Measurements from ENCODE around the gene SLC5A8. TPM values are rescaled to one million over a fixed set of nuclear protein-coding genes. Genes with fewer than 3 reads are reported as not detected.
"Not testable (repeated sequence)": the region's sequence is repeated elsewhere in the genome, so short reads cannot be mapped to it uniquely, and the experiment has no call there.

The SLC5A8 gene
- total and polyA plus RNA-seq, 2 donors (not counting 1 experiment from before 2014, with no cell fraction given), result not detected

GRCh38 chr12:101166866-101167265 is 43.2 kb downstream of the SLC5A8 start:
- Mint-ChIP-seq H3K4me1 (no peaks in the 10 kb centered on the region), H3K27me3 (no peaks in the 10 kb centered on the region), H3K9me3 (ENCODE audit: insufficient read depth) (no peaks in the 10 kb centered on the region), H3K4me3 (no peak overlapping the region), H3K27ac (no peak overlapping the region)
- Histone ChIP-seq H3K27me3 (replicated peaks in 1 of 4; ENCODE audit: control extremely low read depth in 1 of 4, control insufficient read depth in 3 of 4, insufficient read depth in 4 of 4, low read length in 3 of 4) (no peaks in the 10 kb centered on the region), H3K9me3 (ENCODE audit: control extremely low read depth in 1 of 3, control insufficient read depth in 2 of 3, insufficient read depth in 1 of 3, low read length in 2 of 3) (no peaks in the 10 kb centered on the region), H3K4me3 (ENCODE audit: control extremely low read depth in 1 of 5, extremely low read depth in 1 of 5, insufficient read depth in 1 of 5, low read depth in 2 of 5, low read length in 4 of 5) (no peak overlapping the region), H3K27ac (ENCODE audit: low read length in 2 of 2) (no peak overlapping the region), H3K36me3 (replicated peaks in 1 of 2; ENCODE audit: control extremely low read depth in 1 of 2, control insufficient read depth in 1 of 2, extremely low read depth in 1 of 2, insufficient read depth in 2 of 2, low read length in 1 of 2) (no peaks in the 10 kb centered on the region), H4K20me1 (ENCODE audit: control insufficient read depth, insufficient read depth, low read length, poor library complexity, severe bottlenecking) (no peaks in the 10 kb centered on the region), H3K4me1 (ENCODE audit: control insufficient read depth in 2 of 2, insufficient read depth in 2 of 2, low read length in 2 of 2) (no peaks in the 10 kb centered on the region), H3K79me2 (ENCODE audit: control insufficient read depth, insufficient read depth, low read length) (no peaks in the 10 kb centered on the region), H2AFZ (ENCODE audit: insufficient read depth, low read depth, low read length, poor library complexity, severe bottlenecking) (no peak overlapping the region), H3K4me2 (replicated peaks; ENCODE audit: low read depth, low read length, poor library complexity, severe bottlenecking) (no peak overlapping the region), H3K9ac (ENCODE audit: low read length) (no peak overlapping the region)
- WGBS (ENCODE audit: insufficient coverage), result no CpG with 5 or more reads among the region's 5 CpGs
- no peak for DNase-seq
- intact Hi-C loops (cut with micrococcal nuclease), result no loop called here
- no peak for ATAC-seq (ENCODE audit: low read depth)
- TF ChIP-seq EZH2 (IDR thresholded peaks at IDR 0.05; ENCODE audit: borderline replicate concordance, insufficient read depth, low read depth, low read length, poor library complexity, severe bottlenecking), result no peak
- TF ChIP-seq CTCF (IDR thresholded peaks at IDR 0.05), result no peak
- ChIA-PET POLR2A (no interaction called here), CTCF (no interaction called here)

GRCh38 chr12:101165319-101165718 is 44.7 kb downstream of the SLC5A8 start:
- H3K27ac Mint-ChIP-seq, result no peak overlapping the region
- no peaks in the 10 kb centered on the region for H3K4me1 Mint-ChIP-seq
- Histone ChIP-seq H3K4me1 (ENCODE audit: control insufficient read depth in 2 of 2, insufficient read depth in 2 of 2, low read length in 2 of 2) (no peaks in the 10 kb centered on the region), H3K9ac (ENCODE audit: low read length) (no peak overlapping the region), H4K20me1 (ENCODE audit: control insufficient read depth, insufficient read depth, low read length, poor library complexity, severe bottlenecking) (no peaks in the 10 kb centered on the region), H3K4me2 (replicated peaks; ENCODE audit: low read depth, low read length, poor library complexity, severe bottlenecking) (no peak overlapping the region), H3K79me2 (ENCODE audit: control insufficient read depth, insufficient read depth, low read length) (no peaks in the 10 kb centered on the region), H3K27me3 (replicated peaks in 1 of 4; ENCODE audit: control extremely low read depth in 1 of 4, control insufficient read depth in 3 of 4, insufficient read depth in 4 of 4, low read length in 3 of 4) (no peaks in the 10 kb centered on the region), H2AFZ (ENCODE audit: insufficient read depth, low read depth, low read length, poor library complexity, severe bottlenecking) (no peak overlapping the region), H3K36me3 (replicated peaks in 1 of 2; ENCODE audit: control extremely low read depth in 1 of 2, control insufficient read depth in 1 of 2, extremely low read depth in 1 of 2, insufficient read depth in 2 of 2, low read length in 1 of 2) (no peaks in the 10 kb centered on the region), H3K4me3 (ENCODE audit: control extremely low read depth in 1 of 5, extremely low read depth in 1 of 5, insufficient read depth in 1 of 5, low read depth in 2 of 5, low read length in 4 of 5) (no peak overlapping the region), H3K9me3 (ENCODE audit: control extremely low read depth in 1 of 3, control insufficient read depth in 2 of 3, insufficient read depth in 1 of 3, low read length in 2 of 3) (no peaks in the 10 kb centered on the region), H3K27ac (ENCODE audit: low read length in 2 of 2) (no peak overlapping the region)
- no peaks in the 10 kb centered on the region for H3K27me3 Mint-ChIP-seq
- H3K4me3 Mint-ChIP-seq, result no peak overlapping the region
- no peaks in the 10 kb centered on the region for H3K9me3 Mint-ChIP-seq (ENCODE audit: insufficient read depth)
- WGBS (ENCODE audit: insufficient coverage), result 88% methylated on average over 3 of the region's 4 CpGs
- ChIA-PET CTCF (no interaction called here), POLR2A (no interaction called here)
- intact Hi-C loops (cut with micrococcal nuclease), result no loop called here
- TF ChIP-seq CTCF (IDR thresholded peaks at IDR 0.05) (no peak), EZH2 (IDR thresholded peaks at IDR 0.05; ENCODE audit: borderline replicate concordance, insufficient read depth, low read depth, low read length, poor library complexity, severe bottlenecking) (no peak)
- ATAC-seq (ENCODE audit: low read depth) (no peak), DNase-seq (no peak)

GRCh38 chr12:101145777-101146431 is 64.1 kb downstream of the SLC5A8 start:
- POLR2A ChIA-PET; H3K4me1 Mint-ChIP-seq; H3K9me3 ChIP-seq (ENCODE audit: control extremely low read depth in 1 of 3, control insufficient read depth in 2 of 3, insufficient read depth in 1 of 3, low read length in 2 of 3); H3K27ac Mint-ChIP-seq; H3K27me3 Mint-ChIP-seq; H3K27me3 ChIP-seq (replicated peaks in 1 of 4; ENCODE audit: control extremely low read depth in 1 of 4, control insufficient read depth in 3 of 4, insufficient read depth in 4 of 4, low read length in 3 of 4); H3K9me3 Mint-ChIP-seq (ENCODE audit: insufficient read depth); intact Hi-C loops (cut with micrococcal nuclease); CTCF ChIA-PET; H3K4me3 ChIP-seq (ENCODE audit: control extremely low read depth in 1 of 5, extremely low read depth in 1 of 5, insufficient read depth in 1 of 5, low read depth in 2 of 5, low read length in 4 of 5); ATAC-seq (ENCODE audit: low read depth); H4K20me1 ChIP-seq (ENCODE audit: control insufficient read depth, insufficient read depth, low read length, poor library complexity, severe bottlenecking); H3K9ac ChIP-seq (ENCODE audit: low read length); H3K79me2 ChIP-seq (ENCODE audit: control insufficient read depth, insufficient read depth, low read length); H3K4me1 ChIP-seq (ENCODE audit: control insufficient read depth in 2 of 2, insufficient read depth in 2 of 2, low read length in 2 of 2); H2AFZ ChIP-seq (ENCODE audit: insufficient read depth, low read depth, low read length, poor library complexity, severe bottlenecking); H3K27ac ChIP-seq (ENCODE audit: low read length in 2 of 2); H3K36me3 ChIP-seq (replicated peaks in 1 of 2; ENCODE audit: control extremely low read depth in 1 of 2, control insufficient read depth in 1 of 2, extremely low read depth in 1 of 2, insufficient read depth in 2 of 2, low read length in 1 of 2); DNase-seq; H3K4me3 Mint-ChIP-seq; H3K4me2 ChIP-seq (replicated peaks; ENCODE audit: low read depth, low read length, poor library complexity, severe bottlenecking): not testable (repeated sequence)
- 96% methylated on average over 25 of the region's 35 CpGs for WGBS (ENCODE audit: insufficient coverage)
